Measurements from ENCODE around the gene ATXN10.

The ATXN10 gene

DNA sequence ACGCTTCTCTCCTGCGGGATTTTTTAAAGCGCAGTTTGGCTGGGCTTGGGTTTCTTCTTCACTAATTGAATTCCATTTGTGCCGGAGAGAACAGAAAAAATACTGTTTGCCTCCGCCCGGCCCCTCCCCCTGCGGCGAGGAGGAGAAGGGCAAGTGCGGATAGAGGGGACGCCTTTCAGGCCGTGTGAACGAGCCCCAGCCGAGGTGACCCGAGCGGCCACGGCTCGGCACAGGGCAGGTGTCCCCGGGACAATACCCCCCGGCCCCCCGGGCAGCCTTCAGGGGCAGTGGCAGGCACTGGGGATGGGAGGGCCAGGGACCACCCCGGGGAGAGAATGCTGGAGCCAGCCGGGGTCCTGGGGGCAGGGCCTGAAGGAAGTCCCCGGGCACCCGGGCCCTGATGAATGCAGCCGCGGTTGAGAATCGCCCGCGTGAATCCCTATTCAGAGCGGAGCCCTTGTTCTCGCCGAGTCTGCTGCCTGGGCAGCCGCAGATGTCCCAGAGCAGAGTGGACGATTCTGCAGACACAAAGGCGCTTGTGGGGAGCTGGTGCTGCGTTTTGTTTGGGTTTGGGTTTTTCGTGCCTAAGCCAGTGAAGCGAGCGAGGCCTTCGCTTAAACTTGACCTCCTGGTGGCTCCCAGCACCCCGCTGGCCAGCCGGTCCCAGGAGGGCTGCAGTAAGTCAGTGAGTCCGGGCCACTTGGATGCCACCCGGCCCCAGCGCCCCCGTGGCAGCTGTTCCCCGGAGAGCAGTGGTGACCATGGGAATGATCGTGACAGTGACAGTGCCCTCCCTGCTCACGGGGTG is 209.3 kb downstream of the ATXN10 start:
- DNase-seq: no peak

DNA sequence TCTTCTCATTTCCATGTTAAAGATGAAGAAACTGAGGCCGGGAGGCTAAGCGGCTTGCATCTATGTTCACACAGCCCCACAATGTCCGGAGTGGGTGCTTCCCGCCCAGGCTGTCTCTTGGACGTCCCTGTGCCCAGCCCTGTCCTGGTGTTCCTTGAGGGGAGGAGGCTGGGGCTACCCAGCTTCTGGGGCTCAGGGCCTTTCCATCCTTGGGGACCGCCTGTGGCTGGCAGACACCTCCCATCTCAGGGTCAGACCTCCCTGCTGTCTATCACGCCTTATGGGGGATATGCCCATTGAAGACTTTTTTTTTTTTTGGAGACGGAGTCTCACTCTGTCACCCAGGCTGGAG is 209.9 kb downstream of the ATXN10 start:
- no peak for DNase-seq

DNA sequence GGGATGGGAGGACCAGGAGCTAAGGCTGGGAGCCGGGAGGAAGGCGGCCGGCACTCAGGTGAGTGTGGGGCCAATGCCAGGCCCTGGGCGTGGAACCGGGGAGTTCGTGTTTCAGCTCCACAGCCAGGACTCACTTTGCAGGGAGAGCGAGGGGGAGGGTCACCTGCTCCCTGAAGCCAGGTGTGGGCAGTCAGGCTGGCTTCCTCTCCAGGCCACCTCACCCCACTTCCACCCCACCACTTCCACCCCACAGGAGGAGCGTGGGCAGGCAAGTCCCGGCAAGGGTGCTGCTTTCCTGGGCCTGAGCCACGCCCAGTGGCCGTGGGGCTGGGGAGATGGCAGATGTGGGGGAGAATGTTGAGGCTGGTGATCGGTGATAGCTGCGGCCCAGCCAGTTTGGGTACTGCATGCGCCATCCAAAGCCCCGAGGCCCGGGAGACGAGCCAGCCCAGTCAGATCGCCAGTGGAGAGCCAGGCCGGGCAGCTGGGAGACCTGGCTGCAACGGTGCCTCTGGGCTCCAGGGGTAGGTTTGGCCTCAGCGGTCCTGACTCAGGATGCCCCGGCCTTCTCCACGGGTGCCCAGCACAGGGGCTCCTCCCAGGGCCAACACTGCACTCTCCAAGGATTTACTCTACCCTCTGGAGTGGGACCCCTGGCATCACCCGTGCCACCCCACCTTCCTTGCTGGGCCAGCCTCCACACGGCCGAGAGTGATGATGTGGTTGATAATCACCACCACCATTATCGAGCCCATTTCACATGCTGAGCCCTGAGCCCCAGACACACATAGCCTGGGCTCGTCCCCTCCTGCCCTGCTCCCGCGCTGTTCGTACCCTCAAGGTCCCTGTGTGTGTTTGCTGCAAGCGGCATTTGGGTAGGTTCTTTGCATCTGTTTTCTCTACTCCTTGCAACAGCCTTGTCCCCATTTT is 211.5 kb downstream of the ATXN10 start:
- DNase-seq: no peak

DNA sequence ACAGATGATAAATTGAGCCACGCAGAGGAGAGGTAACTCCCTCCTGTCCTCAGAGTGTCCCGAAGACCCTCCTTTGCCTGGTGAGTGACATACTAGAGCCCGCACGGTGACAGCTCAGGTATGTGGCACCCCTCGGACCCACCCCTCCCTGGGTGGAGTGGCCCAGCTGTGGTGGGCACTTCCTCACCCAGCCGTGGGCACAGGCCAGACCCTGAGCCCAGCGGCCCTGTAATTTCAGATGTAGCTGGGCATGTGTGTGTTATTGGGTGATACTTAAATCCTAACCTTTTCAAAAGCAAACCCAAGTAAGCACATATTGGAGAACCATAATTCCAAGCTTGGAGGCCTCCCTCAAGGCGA is 212.2 kb downstream of the ATXN10 start:
- no peak for DNase-seq

DNA sequence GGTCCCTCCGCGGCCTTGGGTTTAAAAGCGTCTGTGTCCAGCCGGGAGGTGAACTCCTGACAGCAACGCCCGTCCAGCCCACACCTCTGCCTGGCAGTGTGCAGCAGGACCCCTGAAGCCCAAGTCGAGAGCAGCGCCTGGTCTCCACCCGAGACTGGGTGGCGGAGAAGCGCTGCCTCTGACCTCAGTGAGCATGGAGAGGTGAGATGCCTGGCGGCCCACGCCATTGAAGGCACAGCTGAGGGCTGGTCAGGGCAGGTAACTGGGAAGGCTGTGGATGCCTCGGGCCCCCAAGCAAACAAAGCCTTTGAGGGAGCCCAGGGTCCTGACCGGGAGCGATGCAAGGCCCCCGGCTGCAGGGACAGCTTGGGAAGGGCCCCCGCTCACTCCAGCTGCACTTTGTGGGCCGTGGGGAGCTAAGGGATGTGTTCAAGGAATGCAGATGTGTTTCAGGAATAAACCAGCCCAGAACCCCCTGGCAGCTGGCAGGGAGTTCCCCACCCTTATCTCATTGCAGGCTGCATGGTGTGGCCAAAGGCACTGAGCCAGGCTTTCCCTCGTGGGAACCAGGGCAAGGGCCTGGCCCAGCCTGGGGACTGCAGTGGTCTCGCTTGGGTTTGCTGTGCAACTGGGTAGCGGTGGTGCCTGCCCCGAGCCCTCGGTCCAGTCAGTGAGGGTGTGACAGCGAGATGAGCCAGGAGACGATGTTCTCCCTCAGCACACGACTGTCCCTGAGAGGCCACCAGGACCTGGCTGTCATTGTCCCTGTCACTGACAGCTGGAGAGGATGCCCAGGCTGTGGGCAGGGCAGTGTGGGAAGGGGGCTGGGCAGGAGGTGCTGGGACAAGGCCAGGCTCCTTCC is 212.8 kb downstream of the ATXN10 start:
- DNase-seq: no peak

DNA sequence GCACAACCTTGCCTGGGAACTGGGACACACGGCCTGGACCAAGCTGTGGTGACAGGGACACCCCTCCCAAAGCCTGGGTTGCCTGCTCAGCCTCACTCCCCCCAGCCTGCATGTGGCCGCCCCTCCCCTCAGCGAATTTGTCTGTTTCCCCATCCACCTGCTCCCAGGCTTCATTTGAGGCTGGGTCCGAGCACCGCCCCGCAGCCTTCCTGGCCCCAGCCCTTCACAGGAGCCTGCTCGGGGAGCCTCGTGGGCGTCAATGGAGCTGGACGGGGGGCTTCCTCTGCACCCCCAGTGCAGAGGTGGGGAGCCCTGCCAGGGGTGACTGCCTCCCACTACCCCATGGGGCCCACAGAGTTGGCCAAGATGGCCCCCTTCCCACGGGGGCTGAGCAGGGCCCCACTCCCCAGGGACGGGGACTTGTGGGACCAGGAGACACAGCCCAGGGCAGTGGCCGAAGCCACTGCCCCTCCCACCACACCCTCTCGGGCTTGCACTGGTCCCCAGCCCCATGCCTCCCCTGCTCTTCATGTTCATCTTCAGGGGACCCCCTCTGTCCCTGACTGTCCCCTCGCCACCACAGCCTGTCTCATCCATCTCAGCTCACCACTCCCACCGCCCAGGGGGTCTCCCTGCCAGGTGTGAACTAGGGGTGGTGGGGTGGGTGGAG is 213.7 kb downstream of the ATXN10 start:
- DNase-seq: no peak

DNA sequence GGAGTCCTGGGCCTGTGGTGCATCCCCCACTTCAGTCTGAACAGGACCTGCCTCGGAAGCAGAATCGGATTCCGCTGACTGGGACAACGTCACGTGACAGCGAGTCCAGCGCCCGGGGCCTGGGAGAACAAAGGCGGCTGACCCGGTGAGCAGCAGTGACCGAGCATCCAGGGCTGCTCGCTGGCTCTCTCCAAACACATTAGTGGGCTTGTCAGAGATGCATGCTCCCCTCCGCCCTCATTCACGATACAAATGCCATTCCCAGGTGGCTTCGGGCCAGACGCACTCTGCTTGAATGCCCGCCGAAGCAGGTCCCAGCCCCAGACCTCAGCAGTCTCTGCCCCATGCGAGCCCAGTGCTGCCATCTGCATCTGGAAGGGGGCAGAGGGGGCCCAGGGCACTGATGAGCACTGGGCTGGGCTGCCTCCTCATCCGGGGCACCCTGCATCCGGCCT is 214.3 kb downstream of the ATXN10 start:
- DNase-seq: no peak

DNA sequence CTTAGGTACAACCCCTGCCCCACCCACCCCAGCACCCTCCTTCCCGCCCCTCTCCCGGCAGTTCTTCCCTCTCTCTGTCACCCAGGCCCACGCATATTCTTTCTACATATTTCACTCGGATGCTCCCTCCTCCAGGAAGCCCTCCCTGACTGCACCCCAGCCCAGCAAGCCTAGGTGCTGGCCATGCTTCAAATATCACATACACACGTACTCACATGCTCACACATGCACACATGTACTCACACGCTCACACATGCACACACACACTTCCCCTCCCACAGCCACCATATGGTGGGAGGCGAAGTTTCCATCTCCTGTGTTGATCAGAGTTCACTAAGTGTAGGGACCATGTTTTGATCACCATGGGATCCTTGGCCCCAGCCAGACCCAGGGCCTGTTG is 214.9 kb downstream of the ATXN10 start:
- no peak for DNase-seq

DNA sequence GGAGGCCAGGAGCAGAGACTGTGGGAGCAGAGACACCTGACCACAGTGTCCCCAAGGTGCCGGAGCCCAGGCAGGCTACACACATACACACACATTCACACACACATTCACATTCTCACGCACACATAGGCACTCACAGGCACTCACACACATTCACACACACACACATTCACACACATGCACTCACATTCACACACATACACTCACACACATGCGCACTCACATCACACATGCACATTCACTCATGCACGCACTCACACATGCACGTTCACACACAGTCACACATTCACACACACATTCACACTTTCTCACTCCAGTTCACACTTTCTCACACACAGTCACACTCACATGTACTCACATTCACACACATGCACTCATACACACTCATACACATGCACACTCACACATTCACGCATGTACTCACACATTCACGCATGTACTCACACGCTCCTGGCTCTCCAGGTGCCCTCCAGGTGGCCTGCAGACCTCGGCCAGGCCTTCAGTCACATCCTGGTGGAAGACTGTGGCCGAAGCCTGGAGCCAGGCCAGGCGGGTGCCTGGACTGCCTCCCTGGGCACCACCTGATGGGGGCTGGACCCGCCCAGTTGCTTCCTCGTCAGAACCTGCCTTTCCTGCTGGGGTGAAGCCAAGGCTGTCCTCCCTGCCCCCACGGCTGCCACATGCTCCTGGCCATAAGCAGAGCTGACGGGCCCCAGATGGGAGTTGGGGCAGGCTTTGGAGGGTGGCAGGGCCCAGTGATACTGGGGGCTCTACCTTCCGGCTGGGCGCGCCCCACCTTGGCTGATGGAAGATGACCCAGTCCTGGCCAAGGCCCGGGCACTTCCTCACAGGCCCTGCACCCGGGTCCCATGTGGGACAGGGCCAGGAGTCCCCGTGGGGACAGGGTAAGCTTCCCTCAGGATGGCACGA is 215.8 kb downstream of the ATXN10 start:
- no peak for DNase-seq

DNA sequence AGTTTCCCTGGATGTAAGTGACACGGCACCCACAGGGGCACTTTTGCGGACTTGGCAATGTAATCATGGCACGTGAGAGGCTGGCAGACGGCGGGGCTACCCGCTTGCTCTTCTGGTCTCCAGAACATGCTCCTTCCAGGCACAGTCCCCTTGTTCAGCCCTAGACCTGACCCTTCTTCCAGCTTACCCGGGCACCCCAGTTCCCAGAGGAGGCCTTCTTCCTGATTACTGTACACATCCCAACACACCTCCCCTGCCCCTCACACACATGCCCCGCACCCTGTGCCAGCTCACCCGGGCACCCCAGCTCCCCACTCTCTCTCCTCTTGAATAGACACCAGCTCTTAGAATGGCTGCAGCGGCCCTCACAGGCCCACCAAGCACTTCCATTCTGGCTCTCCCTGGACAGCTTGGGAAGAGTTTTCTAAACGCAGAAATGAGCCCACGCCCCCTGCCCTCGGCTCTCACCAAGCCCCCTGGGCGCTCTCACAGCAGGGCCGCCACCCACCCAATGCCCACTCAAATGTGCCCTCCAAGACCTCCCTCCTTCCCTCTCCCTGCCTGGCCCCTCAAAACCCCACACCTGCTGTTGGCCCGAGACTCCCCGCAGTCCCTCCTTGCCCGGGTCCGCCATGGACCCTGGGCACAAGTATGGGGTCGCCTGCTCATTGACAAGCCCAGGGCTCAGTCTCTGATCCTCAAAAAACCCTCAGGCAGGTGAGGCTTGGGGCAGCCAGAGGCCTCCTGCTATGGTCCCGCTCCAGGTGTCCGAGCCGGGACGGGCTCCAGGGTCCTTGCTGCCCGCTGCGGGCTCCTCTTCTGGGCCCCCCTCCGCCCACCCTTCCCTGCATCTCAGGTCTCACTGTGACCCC is 216.8 kb downstream of the ATXN10 start:
- DNase-seq: no peak

DNA sequence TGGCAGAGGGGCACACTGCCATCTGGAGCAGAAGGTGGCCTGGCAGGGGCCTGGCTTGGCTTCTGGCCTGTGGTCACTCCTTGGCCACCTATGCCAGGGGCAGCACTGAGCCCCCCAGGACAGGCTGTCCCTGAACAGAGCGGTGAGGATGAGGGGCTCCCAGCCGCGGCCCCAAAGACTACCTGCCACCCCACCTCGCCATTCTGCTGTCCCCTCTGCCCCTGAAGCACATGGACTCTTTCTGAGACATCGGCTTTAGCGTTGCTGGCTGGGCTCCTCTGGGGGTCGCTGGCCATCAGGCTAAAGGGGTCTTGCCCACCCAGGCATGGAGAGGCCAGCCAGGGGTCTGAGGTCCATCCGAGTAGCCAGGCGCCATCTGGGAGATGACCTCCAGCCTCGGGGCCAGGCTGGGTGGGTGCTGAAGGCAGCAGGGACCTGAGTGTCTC is 217.5 kb downstream of the ATXN10 start:
- no peak for DNase-seq

DNA sequence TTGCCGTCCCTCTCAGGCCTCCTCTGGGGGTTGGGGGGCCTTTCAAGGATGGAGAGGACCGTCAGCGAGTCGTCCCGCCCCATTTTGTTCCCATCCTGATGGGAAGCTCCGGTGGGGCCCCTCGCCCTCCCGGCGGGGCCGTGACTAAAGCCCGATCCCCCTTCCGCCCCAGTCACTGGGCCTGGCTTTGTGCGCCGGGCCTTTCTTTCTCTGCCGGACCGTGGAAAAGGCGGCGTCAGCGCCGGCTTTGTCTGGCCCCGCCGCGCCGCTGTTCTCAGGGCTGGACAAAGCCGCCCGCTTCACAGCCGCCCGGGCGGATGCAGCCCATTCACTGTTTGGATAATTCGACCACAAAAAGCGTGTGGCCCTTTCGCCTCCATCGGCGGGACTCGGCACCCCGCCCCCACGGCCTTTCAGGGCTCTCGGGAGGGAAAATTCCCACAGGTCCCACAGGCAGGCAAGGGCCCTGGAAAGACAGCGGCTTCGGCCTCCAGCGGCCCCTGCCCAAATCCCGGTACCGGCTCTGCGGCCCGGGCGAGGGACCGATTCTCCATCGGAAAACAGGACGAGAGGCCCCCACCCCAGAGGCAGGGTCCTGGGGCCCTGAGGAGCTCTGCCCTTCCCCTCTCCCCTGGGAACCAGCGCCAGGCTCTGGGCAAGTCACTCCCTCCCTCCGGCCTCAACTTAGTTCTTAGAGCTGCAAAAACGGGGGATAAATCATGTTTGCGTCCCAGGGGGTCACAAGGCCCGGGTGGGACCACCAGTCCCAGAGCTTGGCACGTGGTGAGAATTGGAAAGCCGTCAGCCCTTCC is 218.1 kb downstream of the ATXN10 start:
- DNase-seq: no peak

DNA sequence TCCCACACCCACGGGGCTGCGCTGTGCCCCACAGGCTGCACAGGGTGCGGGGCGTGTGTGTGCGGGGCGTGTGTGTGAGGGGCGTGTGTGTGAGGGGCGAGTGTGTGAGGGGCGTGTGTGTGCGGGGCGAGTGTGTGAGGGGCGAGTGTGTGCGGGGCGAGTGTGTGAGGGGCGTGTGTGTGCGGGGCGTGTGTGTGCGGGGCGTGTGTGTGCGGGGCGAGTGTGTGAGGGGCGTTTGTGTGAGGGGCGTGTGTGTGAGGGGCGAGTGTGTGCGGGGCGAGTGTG is 218.7 kb downstream of the ATXN10 start:
- no peak for DNase-seq

DNA sequence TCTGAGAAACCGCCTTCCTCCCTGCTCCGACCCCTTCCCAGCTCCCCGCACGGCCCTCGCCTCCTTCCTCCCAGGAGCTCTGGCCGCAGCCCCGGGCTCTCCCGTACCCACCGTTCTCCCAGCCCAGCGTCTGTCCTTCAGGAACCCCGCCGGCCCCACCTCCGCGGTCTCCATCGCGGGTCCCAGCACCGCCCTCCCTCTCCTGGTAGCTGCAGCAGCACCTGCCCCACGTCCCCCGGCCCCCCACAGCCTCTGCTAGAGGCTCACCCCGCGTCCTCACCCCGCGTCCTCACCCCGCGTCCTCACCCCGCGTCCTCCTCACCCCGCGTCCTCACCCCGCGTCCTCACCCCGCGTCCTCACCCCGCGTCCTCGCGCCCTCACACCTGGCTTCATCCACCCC is 219.4 kb downstream of the ATXN10 start:
- DNase-seq: no peak

DNA sequence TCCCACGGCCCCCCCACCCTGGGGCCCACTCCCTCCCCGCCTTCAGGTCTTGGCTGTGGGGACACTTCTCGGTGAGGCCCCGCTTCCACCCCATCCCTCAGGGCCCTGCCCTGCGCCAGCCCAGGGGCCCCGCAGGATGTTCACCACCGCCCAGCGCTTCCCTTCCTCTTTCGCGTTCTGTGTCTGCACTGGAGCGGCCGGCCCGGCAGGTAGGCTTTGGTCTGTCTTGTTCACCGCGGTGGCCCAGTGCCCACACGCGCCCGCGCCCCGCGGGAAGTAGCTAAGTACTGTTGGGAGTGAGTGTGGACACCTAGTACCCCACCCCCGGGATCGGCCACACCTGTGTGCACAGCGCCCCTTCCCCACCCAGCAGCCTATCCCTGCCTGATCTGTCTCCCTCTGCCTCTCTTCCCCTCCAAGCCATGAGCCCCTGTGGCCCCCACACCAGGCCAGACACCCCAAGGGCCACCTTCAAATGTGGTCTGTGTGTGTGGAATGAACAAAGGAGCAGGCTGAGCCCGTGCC is 219.9 kb downstream of the ATXN10 start:
- DNase-seq: no peak

DNA sequence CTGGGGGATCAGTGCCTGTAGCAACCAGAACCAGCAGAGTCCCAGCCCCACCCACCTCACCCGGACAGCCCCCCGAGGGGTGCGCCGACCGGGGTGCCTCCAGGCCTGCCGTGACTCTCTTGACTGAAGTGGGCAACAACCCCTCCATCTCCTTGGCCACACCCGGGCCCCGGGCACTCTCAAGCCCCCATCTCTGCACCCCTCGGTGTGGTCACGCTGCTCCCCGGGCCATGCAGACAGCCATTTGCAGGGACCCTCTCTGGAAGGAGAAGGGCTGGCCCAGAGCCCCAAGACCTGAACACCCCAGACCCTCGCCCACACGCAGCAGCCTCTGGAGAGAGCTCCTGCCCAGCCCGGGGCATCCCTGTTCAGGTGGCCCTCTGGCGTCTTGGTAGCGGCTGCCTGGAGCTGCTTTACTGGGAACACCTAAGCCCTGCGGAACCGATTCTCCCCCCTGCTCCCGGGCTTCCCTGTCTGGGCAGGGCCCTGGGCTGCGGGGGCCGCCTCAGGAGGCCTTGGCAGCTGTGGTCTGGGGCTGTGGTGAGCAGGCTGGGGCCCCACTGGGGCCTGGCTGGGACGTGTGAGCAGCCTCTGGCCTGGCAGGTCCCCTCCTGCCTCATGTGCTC is 220.5 kb downstream of the ATXN10 start:
- no peak for DNase-seq

DNA sequence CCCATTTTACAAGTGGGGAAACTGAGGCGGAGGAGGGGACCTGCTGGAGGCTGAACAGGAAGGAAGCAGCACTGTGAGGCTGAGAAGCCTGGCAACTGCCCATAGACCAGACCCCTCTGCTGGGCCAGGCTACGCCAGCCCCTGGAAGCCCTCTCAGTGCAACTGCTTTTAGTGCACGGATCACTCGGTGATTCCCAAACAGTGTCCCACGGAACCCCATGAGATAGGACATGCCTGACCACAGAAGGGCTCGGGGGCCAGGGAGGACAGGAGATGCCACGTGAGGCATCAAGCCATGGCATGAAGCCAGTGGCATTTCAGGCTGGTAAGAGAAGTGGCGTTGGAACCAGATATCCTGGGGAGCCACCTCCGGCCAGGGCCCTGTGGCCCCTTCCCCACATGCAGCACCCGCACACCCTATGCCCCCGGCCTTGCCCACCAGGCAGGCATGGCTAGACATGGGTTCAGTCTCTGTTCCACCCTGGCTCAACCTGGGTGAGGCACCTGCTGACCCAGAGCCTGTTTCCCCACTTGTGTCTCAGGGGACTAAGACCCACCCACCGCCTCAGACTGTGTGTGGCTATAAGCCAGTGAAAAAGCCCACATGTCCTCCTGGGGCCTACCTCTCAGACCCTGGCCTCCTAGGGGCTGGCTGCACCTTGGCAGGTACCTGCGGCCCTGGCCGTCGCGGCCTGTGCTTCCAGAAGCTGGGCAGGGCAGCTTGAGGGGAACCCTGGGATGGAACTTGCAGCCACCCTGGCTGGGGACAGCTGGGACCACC is 221.2 kb downstream of the ATXN10 start:
- no peak for DNase-seq

DNA sequence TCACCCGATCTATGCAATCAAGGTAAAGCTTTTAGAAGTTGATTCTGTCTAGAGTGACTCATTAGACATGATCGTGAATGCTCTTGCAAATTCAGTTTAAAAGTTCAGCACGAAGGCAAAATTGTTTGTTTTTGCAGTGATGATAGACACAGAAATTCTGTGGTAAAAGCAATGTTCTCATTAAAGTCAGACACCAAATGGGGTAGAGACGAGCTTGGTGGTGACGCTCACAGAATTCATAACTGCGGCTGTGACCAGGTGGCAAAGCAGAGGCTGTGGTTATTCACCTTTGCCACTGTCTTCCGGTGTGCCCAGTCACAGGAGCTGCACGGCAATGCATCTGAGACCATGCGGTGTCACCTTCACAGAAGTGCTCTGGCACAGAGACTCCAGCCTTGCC is 221.9 kb downstream of the ATXN10 start:
- DNase-seq: no peak

Data from T-helper 9 cell (primary cell).